ENCODE data around the gene NUP133. TPM values are rescaled to one million over a fixed set of nuclear protein-coding genes. Genes with fewer than 3 reads are reported as not detected.

Gene NUP133
- 25.0 and 27.9 TPM in 2 replicates for polyA plus RNA-seq

GRCh38 chr1:229507951-229508822 is at the start of gene NUP133:
Gene NUP133 (minus strand): TSS chr1:229508341. CDS start chr1:229508249, 92 bp downstream.

GRCh38 chr1:229434005-229434640 is 74.0 kb downstream of the NUP133 start, which contains the start of gene ACTA1:
Gene ACTA1 (minus strand): TSS chr1:229434094. CDS start chr1:229433115, 979 bp downstream.

Other genes starting within 250 kb of the NUP133 start
- gene RAB4A, start 237.2 kb downstream of the NUP133 start, polyA plus RNA-seq = 33.3 and 34.2 TPM in 2 replicates
- 23.9 and 26.4 TPM in 2 replicates for gene CCSAP, start 165.3 kb downstream of the NUP133 start, polyA plus RNA-seq
- gene ACTA1, start 74.2 kb downstream of the NUP133 start, polyA plus RNA-seq = 1.1 and 4.0 TPM in 2 replicates
- gene ABCB10, start 50.4 kb upstream of the NUP133 start, polyA plus RNA-seq = 4.4 and 5.5 TPM in 2 replicates
- gene TAF5L, start 117.8 kb upstream of the NUP133 start, polyA plus RNA-seq = 2.7 and 3.8 TPM in 2 replicates
- gene URB2, start 117.9 kb upstream of the NUP133 start, polyA plus RNA-seq = 1.9 and 3.5 TPM in 2 replicates

All from Purkinje cell (primary cell).